ENCODE results near the gene LHFPL3.
"Not testable (repeated sequence)": the region's sequence is repeated elsewhere in the genome, so short reads cannot be mapped to it uniquely, and the experiment has no call there.

Gene LHFPL3

DNA sequence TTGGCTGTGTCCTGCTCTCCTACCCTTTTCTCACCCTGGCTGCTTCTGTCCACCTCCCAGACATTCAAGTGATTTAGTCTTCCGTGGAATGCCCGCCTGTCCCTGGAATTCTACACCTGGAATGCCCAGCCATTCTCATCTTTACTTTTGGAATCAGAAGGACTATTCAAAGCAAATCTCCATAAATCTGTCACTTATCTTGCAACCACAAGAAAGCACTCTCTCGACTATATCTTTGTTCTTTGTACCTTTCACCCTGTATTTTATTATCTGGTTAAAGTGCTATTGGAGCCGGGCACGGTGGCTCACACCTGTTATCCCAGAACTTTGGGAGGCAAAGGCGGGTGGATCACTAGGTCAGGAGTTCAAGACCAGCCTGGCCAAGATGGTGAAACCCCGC, 606.3 kb downstream of the LHFPL3 start:
- no peak overlapping the region for H3K27ac ChIP-seq
- H3K9me3 ChIP-seq = no peaks in the 10 kb centered on the region
- H3K27me3 ChIP-seq = no peaks in the 10 kb centered on the region
- TF ChIP-seq, protein P1, sequence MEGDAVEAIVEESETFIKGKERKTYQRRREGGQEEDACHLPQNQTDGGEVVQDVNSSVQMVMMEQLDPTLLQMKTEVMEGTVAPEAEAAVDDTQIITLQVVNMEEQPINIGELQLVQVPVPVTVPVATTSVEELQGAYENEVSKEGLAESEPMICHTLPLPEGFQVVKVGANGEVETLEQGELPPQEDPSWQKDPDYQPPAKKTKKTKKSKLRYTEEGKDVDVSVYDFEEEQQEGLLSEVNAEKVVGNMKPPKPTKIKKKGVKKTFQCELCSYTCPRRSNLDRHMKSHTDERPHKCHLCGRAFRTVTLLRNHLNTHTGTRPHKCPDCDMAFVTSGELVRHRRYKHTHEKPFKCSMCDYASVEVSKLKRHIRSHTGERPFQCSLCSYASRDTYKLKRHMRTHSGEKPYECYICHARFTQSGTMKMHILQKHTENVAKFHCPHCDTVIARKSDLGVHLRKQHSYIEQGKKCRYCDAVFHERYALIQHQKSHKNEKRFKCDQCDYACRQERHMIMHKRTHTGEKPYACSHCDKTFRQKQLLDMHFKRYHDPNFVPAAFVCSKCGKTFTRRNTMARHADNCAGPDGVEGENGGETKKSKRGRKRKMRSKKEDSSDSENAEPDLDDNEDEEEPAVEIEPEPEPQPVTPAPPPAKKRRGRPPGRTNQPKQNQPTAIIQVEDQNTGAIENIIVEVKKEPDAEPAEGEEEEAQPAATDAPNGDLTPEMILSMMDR (IDR thresholded peaks at IDR 0.05) = no peak
- no peak overlapping the region for H3K4me3 ChIP-seq (ENCODE audit: low read depth in 1 of 2, low read length in 1 of 2)
- H3K4me1 ChIP-seq (ENCODE audit: control insufficient read depth in 1 of 2, insufficient read depth in 1 of 2, low read depth in 1 of 2, low read length in 1 of 2) = peaks cover 5 to 10% of the 10 kb centered on the region in 2 experiments
- no peaks in the 10 kb centered on the region for H3K36me3 ChIP-seq

DNA sequence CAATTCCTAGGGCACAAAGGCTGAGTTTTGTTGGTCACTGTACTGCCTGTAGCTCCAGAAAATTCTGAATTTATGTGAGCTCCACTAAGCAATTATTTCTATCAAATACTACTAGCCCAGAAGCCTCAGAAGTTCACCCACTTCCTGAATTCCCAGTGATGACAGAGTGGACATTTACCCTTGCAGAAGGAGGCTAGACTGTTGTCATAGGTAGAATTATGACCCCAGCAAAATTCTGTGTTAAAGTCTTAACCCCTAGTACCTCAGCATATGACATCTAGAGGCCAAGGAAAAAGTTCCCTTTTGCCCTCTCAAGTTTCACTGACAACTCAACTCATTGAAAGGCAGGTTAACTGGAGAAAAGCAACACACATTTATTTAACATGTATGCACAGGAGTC, 606.9 kb downstream of the LHFPL3 start:
- TF ChIP-seq, protein P1 (IDR thresholded peaks at IDR 0.05) = no peak
- Histone ChIP-seq H3K36me3 (no peaks in the 10 kb centered on the region), H3K4me3 (ENCODE audit: low read depth in 1 of 2, low read length in 1 of 2) (no peak overlapping the region), H3K27ac (no peak overlapping the region), H3K9me3 (no peaks in the 10 kb centered on the region), H3K27me3 (no peaks in the 10 kb centered on the region), H3K4me1 (ENCODE audit: control insufficient read depth in 1 of 2, insufficient read depth in 1 of 2, low read depth in 1 of 2, low read length in 1 of 2) (peaks cover 5 to 10% of the 10 kb centered on the region in 2 experiments)

DNA sequence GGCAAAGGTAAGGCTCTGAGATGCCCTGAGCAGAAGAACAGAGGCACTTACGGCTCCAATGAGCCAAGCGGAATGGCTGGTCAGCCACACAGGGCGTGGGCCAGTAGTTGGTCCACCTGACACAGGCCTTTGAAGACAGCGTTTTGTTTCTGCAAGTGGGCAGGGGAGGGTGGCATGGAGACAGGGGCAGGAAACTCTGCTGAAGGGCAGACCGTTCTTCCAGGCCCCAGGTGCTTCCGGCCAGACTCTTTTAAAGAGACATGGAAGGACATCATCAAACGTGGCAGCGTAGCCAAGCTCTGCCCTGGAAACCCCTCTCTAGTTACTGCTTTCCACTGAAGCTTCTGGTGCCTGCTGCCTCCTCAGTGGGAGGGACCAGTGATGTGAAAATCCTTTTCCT, 608.1 kb downstream of the LHFPL3 start:
- Histone ChIP-seq H3K4me1 (ENCODE audit: control insufficient read depth in 1 of 2, insufficient read depth in 1 of 2, low read depth in 1 of 2, low read length in 1 of 2) (peaks cover 10 to 18% of the 10 kb centered on the region in 2 experiments), H3K27me3 (no peaks in the 10 kb centered on the region), H3K9me3 (no peaks in the 10 kb centered on the region), H3K4me3 (ENCODE audit: low read depth in 1 of 2, low read length in 1 of 2) (no peak overlapping the region), H3K36me3 (no peaks in the 10 kb centered on the region), H3K27ac (no peak overlapping the region)
- TF ChIP-seq, protein P1 (IDR thresholded peaks at IDR 0.05) = no peak

DNA sequence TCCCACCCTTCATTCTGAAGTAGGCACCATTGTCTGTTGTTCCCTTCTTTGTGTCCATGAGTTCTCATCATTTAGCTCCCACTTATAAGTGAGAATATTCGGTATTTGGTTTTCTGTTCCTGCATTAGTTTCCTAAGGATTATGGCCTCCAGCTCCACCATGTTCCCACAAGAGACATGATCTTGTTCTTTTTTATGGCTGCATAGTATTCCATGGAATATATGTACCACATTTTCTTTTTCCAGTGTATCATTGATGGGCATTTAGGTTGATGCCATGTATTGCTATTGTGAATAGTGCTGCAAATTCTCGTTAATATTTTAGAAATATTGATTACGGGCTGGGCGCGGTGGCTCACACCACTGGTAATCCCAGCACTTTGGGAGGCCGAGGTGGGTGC, 609.1 kb downstream of the LHFPL3 start:
- H3K4me3 ChIP-seq (ENCODE audit: low read depth in 1 of 2, low read length in 1 of 2); H3K36me3 ChIP-seq; H3K27me3 ChIP-seq; H3K9me3 ChIP-seq; H3K27ac ChIP-seq: not testable (repeated sequence)
- peaks cover 17 to 22% of the 10 kb centered on the region in 2 experiments for H3K4me1 ChIP-seq (ENCODE audit: control insufficient read depth in 1 of 2, insufficient read depth in 1 of 2, low read depth in 1 of 2, low read length in 1 of 2)

DNA sequence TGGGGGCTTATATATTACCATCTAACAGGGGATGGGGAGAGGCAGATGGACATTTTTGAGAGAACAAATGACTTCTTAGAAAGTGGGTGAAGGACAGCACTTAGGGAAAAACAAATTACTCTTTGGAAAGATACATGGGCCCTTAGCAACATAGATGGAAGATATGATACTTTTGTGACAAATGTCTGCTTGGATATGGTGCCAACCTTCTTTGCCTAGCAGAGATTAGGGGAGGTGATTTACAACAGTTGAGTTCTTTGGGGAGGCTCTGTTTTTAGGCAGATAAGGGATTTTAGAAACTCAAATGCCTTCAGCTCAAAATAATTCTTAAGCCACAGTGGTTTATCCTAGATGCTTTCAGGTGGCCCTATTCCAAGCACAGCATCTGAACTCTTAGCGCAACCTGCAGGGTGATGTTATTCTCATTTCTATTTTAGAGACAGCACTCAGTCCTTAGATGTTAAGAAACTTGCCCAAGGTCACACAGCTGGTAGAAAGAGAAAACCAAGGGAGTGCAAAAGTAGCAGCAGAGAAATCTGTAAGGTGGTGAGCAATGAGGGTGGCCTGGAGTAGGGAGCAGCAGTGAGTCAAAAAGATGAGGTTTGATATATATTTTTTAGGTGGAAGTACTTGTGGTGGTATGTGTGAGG, 610.5 kb downstream of the LHFPL3 start:
- Histone ChIP-seq H3K9me3 (no peaks in the 10 kb centered on the region), H3K27ac (no peak overlapping the region), H3K4me1 (ENCODE audit: control insufficient read depth in 1 of 2, insufficient read depth in 1 of 2, low read depth in 1 of 2, low read length in 1 of 2) (peaks cover 18 to 22% of the 10 kb centered on the region in 2 experiments), H3K4me3 (ENCODE audit: low read depth in 1 of 2, low read length in 1 of 2) (no peak overlapping the region), H3K36me3 (no peaks in the 10 kb centered on the region), H3K27me3 (no peaks in the 10 kb centered on the region)
- TF ChIP-seq, protein P1 (IDR thresholded peaks at IDR 0.05) = no peak

DNA sequence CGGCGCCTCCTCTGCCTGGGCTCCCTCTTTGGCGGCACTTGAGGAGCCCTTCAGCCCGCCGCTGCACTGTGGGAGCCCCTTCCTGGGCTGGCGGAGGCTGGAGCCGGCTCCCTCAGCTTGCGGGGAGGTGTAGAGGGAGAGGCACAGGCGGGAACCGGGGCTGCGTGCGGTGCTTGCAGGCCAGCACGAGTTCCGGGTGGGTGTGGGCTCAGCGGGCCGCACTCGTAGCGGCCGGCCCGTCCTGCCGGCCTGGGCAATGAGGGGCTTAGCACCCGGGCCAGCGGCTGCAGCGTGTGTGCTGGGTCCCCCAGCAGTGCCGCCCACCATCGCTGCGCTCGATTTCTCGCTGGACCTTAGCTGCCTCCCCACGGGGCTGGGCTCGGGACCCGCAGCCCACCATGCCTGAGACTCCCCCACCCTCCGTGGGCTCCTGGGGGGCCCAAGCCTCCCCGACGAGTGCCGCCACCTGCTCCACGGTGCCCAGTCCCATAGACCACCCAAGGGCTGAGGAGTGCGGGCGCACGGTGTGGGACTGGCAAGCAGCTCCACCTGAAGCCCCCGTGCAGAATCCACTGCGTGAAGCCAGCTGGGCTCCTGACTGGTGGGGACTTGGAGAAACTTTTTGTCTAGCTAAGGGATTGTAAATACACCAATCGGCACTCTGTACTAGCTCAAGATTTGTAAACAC, 611.8 kb downstream of the LHFPL3 start:
- no peaks in the 10 kb centered on the region for H3K27me3 ChIP-seq
- H3K27ac ChIP-seq = no peak overlapping the region
- no peaks in the 10 kb centered on the region for H3K9me3 ChIP-seq
- no peaks in the 10 kb centered on the region for H3K36me3 ChIP-seq
- TF ChIP-seq, protein P1 (IDR thresholded peaks at IDR 0.05) = no peak
- H3K4me3 ChIP-seq (ENCODE audit: low read depth in 1 of 2, low read length in 1 of 2) = no peak overlapping the region
- H3K4me1 ChIP-seq (ENCODE audit: control insufficient read depth in 1 of 2, insufficient read depth in 1 of 2, low read depth in 1 of 2, low read length in 1 of 2) = peaks cover 31 to 33% of the 10 kb centered on the region in 2 experiments

Measured in neutrophil (primary cell).